Liver (tissue), 9 donors: ENCODE measurements around the gene PRSS57. TPM values are rescaled to one million over a fixed set of nuclear protein-coding genes. Genes with fewer than 3 reads are reported as not detected.

Experiments used
- DNase-seq: peaks from one replicate; pipeline ENCODE4 v3.0.0-alpha.2; 2017; ENCODE audit warnings: low spot score
- H3K27ac ChIP-seq, 2 donors: one replicate each; pipeline ENCODE4 v1.7.0; 2013; ENCODE audit warnings: inconsistent platforms in 2 of 2, low read length in 2 of 2, control low read depth in 1 of 2, low read depth in 1 of 2, mild to moderate bottlenecking in 1 of 2
- H3K27me3 ChIP-seq, 4 donors: one replicate each; pipeline versions ENCODE4 v1.6.1 to v1.7.0; 2013; ENCODE audit warnings: low read length in 3 of 4, inconsistent platforms in 1 of 4, mild to moderate bottlenecking in 1 of 4, moderate library complexity in 1 of 4; ENCODE audit not compliant: control insufficient read depth in 4 of 4, insufficient read depth in 4 of 4
- H3K36me3 ChIP-seq, 4 donors: one replicate each; pipeline versions ENCODE4 v1.6.1 to v1.7.0; 2013; ENCODE audit warnings: low read length in 3 of 4, mild to moderate bottlenecking in 3 of 4, low read depth in 1 of 4, moderate library complexity in 1 of 4; ENCODE audit not compliant: control insufficient read depth in 4 of 4, insufficient read depth in 3 of 4
- H3K4me1 ChIP-seq, 4 donors: one replicate each; pipeline versions ENCODE4 v1.6.1 to v1.7.0; 2013; ENCODE audit warnings: low read length in 3 of 4, mild to moderate bottlenecking in 3 of 4, moderate library complexity in 1 of 4; ENCODE audit not compliant: control insufficient read depth in 4 of 4, insufficient read depth in 4 of 4
- H3K4me3 ChIP-seq, 3 donors: one replicate each; pipeline versions ENCODE4 v1.6.1 to v1.7.0; 2013; ENCODE audit warnings: low read length in 3 of 3, control low read depth in 1 of 3, low read depth in 1 of 3, mild to moderate bottlenecking in 1 of 3
- H3K9ac ChIP-seq, 2 donors: one replicate each; pipeline ENCODE4 v1.7.0; 2013; ENCODE audit warnings: low read length in 2 of 2, mild to moderate bottlenecking in 2 of 2, moderate library complexity in 2 of 2, control low read depth in 1 of 2, low read depth in 1 of 2
- H3K9me3 ChIP-seq, 4 donors: one replicate each; pipeline versions ENCODE4 v1.6.1 to v1.7.0; 2013; ENCODE audit warnings: low read length in 3 of 4; ENCODE audit not compliant: control insufficient read depth in 4 of 4
- EGR1 ChIP-seq, 2 donors: IDR thresholded peaks; 2 replicates each; pipeline ENCODE4 v1.6.1; 2016 to 2018; ENCODE audit warnings: antibody characterized with exemption in 2 of 2, low read depth in 2 of 2
- FOXA1 ChIP-seq: IDR thresholded peaks from 2 replicates; pipeline ENCODE4 v1.6.1; 2016; ENCODE audit warnings: antibody characterized with exemption
- FOXA2 ChIP-seq: IDR thresholded peaks from 2 replicates; pipeline ENCODE4 v1.6.1; 2016; ENCODE audit warnings: antibody characterized with exemption
- HNF4A ChIP-seq, 2 donors: conservative IDR thresholded peaks; 2 replicates each; pipeline ENCODE4 v1.6.1; 2016; ENCODE audit warnings: antibody characterized with exemption in 2 of 2, mild to moderate bottlenecking in 2 of 2
- HNF4G ChIP-seq: IDR thresholded peaks from 2 replicates; pipeline ENCODE4 v1.6.1; 2016; ENCODE audit warnings: antibody characterized with exemption
- JUND ChIP-seq, 2 donors: IDR thresholded peaks; 2 replicates each; pipeline ENCODE4 v1.6.1; 2016; ENCODE audit warnings: antibody characterized with exemption in 2 of 2
- NR2F2 ChIP-seq: IDR thresholded peaks from 2 replicates; pipeline ENCODE4 v1.6.1; 2016; ENCODE audit warnings: antibody characterized with exemption
- RAD21 ChIP-seq, 2 donors: IDR thresholded peaks; 2 replicates each; pipeline ENCODE4 v1.6.1; 2016; ENCODE audit warnings: antibody characterized with exemption in 2 of 2, mild to moderate bottlenecking in 2 of 2
- RXRA ChIP-seq, 2 donors: IDR thresholded peaks; 2 replicates each; pipeline ENCODE4 v1.6.1; 2017 to 2018; ENCODE audit warnings: antibody characterized with exemption in 2 of 2, mild to moderate bottlenecking in 1 of 2
- SP1 ChIP-seq: IDR thresholded peaks from 2 replicates; pipeline ENCODE4 v1.6.1; 2018; ENCODE audit warnings: antibody characterized with exemption, mild to moderate bottlenecking
- YY1 ChIP-seq: IDR thresholded peaks from 2 replicates; pipeline ENCODE4 v1.6.1; 2016; ENCODE audit warnings: antibody characterized with exemption, mild to moderate bottlenecking
- WGBS: extraction: QIAGEN DNeasy Blood & Tissue Kit; methylation state at CpG from one replicate; pipeline ENCODE4 v1.1.7; 2013; 5-methylcytosine and 5-hydroxymethylcytosine counted together
- polyA plus RNA-seq, 2 donors: library from polyadenylated mRNA; stranded (reverse) in 1 of 2; unstranded in 1 of 2; fragments of 200-250 nt in 1 of 2; fragments of >200 nt in 1 of 2; fragmentation: Nextera tagmentation in 1 of 2; extraction: Ambion mirVana in 1 of 2; gene quantifications; one replicate each; pipeline versions ENCODE4 v1.2.1 to v1.2.3, GENCODE V29; 2013 to 2015
- total RNA-seq, 2 donors: library from RNA; depleted of rRNA; stranded (reverse); fragments of >200 nt; gene quantifications; one replicate each; pipeline ENCODE4 v1.2.3, GENCODE V29; 2014
- TF ChIP-seq, protein P1 (sequence below): fragments of 150-350 bp; IDR thresholded peaks from 2 replicates; pipeline ENCODE4 v1.5.1; 2017; ENCODE audit warnings: improper control_type of control experiment, low read depth, low read length; ENCODE audit not compliant: missing input control
- TF ChIP-seq, protein P2 (sequence below): IDR thresholded peaks from 2 replicates; pipeline ENCODE4 v1.6.1; 2016; ENCODE audit warnings: antibody characterized with exemption
- TF ChIP-seq, protein P3 (sequence below): IDR thresholded peaks from 2 replicates; pipeline ENCODE4 v1.6.1; 2016; ENCODE audit warnings: antibody characterized with exemption, mild to moderate bottlenecking
- TF ChIP-seq, protein P4 (sequence below): IDR thresholded peaks from 2 replicates; pipeline ENCODE4 v1.6.1; 2016; ENCODE audit warnings: antibody characterized with exemption
- TF ChIP-seq, protein P5 (sequence below): IDR thresholded peaks from 2 replicates; pipeline ENCODE4 v1.6.1; 2016; ENCODE audit warnings: antibody characterized with exemption
- donor health status: healthy.
- donor health status: healthy.
- donor health status: healthy.
- donor health status: healthy.
- donor health status: healthy.

PRSS57 gene
- total and polyA plus RNA-seq, 4 donors, result 0.10 to 12.1 TPM; not detected in 2

DNA sequence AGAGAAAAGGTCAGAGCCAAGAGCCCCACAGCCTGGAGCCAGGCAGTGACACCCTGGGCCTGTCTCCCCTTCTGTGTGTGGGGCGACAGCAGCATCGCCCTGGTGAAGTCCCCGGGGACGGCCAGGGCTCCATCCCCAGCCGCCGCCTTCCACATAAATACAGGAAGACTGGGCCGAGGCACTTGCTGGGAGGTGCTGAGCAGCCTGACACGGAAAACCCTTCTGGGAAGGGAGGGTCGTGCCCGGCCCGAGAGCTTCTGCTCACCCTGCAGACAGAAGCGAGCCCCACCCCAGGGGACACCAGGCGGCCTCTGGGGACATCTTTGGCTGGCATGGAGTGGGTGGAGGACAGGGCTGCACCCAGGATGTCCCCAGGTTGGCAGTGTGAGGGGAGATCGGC is 50.5 kb downstream of the PRSS57 start:
- H3K9ac ChIP-seq, result no peak overlapping the region
- peaks cover 0 to 37% (median 20%) of the 10 kb centered on the region in 4 donors for H3K36me3 ChIP-seq
- no peak for DNase-seq
- H3K27me3 ChIP-seq, result no peaks in the 10 kb centered on the region
- whole genome bisulfite sequencing, result 87% methylated on average over 14 of the region's 14 CpGs
- TF ChIP-seq HNF4G (no peak), HNF4A (conservative IDR thresholded peaks at IDR 0.05) (no peak), FOXA2 (no peak), RXRA (IDR thresholded peaks at IDR 0.05) (no peak), RAD21 (IDR thresholded peaks at IDR 0.05) (no peak), NR2F2 (no peak), SP1 (no peak), JUND (IDR thresholded peaks at IDR 0.05) (no peak), EGR1 (IDR thresholded peaks at IDR 0.05; ENCODE audit: low read depth in 2 of 2) (no peak), YY1 (no peak), FOXA1 (no peak)
- TF ChIP-seq, protein P1, sequence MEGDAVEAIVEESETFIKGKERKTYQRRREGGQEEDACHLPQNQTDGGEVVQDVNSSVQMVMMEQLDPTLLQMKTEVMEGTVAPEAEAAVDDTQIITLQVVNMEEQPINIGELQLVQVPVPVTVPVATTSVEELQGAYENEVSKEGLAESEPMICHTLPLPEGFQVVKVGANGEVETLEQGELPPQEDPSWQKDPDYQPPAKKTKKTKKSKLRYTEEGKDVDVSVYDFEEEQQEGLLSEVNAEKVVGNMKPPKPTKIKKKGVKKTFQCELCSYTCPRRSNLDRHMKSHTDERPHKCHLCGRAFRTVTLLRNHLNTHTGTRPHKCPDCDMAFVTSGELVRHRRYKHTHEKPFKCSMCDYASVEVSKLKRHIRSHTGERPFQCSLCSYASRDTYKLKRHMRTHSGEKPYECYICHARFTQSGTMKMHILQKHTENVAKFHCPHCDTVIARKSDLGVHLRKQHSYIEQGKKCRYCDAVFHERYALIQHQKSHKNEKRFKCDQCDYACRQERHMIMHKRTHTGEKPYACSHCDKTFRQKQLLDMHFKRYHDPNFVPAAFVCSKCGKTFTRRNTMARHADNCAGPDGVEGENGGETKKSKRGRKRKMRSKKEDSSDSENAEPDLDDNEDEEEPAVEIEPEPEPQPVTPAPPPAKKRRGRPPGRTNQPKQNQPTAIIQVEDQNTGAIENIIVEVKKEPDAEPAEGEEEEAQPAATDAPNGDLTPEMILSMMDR, result no peak
- TF ChIP-seq, protein P2, sequence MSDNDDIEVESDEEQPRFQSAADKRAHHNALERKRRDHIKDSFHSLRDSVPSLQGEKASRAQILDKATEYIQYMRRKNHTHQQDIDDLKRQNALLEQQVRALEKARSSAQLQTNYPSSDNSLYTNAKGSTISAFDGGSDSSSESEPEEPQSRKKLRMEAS, result no peak
- TF ChIP-seq, protein P3, sequence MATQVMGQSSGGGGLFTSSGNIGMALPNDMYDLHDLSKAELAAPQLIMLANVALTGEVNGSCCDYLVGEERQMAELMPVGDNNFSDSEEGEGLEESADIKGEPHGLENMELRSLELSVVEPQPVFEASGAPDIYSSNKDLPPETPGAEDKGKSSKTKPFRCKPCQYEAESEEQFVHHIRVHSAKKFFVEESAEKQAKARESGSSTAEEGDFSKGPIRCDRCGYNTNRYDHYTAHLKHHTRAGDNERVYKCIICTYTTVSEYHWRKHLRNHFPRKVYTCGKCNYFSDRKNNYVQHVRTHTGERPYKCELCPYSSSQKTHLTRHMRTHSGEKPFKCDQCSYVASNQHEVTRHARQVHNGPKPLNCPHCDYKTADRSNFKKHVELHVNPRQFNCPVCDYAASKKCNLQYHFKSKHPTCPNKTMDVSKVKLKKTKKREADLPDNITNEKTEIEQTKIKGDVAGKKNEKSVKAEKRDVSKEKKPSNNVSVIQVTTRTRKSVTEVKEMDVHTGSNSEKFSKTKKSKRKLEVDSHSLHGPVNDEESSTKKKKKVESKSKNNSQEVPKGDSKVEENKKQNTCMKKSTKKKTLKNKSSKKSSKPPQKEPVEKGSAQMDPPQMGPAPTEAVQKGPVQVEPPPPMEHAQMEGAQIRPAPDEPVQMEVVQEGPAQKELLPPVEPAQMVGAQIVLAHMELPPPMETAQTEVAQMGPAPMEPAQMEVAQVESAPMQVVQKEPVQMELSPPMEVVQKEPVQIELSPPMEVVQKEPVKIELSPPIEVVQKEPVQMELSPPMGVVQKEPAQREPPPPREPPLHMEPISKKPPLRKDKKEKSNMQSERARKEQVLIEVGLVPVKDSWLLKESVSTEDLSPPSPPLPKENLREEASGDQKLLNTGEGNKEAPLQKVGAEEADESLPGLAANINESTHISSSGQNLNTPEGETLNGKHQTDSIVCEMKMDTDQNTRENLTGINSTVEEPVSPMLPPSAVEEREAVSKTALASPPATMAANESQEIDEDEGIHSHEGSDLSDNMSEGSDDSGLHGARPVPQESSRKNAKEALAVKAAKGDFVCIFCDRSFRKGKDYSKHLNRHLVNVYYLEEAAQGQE, result no peak
- TF ChIP-seq, protein P4, sequence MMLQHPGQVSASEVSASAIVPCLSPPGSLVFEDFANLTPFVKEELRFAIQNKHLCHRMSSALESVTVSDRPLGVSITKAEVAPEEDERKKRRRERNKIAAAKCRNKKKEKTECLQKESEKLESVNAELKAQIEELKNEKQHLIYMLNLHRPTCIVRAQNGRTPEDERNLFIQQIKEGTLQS, result no peak
- TF ChIP-seq, protein P5, sequence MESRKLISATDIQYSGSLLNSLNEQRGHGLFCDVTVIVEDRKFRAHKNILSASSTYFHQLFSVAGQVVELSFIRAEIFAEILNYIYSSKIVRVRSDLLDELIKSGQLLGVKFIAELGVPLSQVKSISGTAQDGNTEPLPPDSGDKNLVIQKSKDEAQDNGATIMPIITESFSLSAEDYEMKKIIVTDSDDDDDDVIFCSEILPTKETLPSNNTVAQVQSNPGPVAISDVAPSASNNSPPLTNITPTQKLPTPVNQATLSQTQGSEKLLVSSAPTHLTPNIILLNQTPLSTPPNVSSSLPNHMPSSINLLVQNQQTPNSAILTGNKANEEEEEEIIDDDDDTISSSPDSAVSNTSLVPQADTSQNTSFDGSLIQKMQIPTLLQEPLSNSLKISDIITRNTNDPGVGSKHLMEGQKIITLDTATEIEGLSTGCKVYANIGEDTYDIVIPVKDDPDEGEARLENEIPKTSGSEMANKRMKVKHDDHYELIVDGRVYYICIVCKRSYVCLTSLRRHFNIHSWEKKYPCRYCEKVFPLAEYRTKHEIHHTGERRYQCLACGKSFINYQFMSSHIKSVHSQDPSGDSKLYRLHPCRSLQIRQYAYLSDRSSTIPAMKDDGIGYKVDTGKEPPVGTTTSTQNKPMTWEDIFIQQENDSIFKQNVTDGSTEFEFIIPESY, result no peak
- no peak overlapping the region for H3K27ac ChIP-seq
- no peak overlapping the region for H3K4me3 ChIP-seq
- peaks cover 0 to 1% (median 0%) of the 10 kb centered on the region in 4 donors for H3K4me1 ChIP-seq
- no peaks in the 10 kb centered on the region for H3K9me3 ChIP-seq

DNA sequence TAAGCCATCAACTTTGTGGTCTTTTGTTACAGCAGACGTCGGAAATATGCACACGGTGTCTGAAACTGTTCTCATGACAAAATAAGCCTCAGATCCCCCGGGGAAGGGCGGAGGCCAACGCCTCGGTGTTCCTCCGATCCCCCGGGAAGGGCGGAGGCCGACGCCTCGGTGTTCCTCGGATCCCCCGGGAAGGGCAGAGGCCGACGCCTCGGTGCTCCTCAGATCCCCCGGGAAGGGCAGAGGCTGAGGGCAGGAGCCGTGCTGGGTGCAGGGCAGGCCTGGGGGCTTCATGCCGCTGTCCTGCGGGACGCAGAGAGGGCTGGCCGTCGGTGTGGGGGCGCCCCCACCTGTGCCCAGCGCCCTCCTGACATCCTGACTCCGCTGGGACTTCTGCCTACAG is 50.9 kb downstream of the PRSS57 start:
- DNase-seq, result no peak
- WGBS, result 79% methylated on average over 28 of the region's 28 CpGs

More for the DNA sequence above, 50.9 kb downstream of the PRSS57 start:
- no peak overlapping the region for H3K9ac ChIP-seq
- TF ChIP-seq RAD21 (IDR thresholded peaks at IDR 0.05) (no peak), NR2F2 (no peak)
- no peaks in the 10 kb centered on the region for H3K27me3 ChIP-seq
- no peak overlapping the region for H3K27ac ChIP-seq
- no peaks in the 10 kb centered on the region for H3K9me3 ChIP-seq
- H3K4me1 ChIP-seq, result peaks cover 0 to 2% (median 2%) of the 10 kb centered on the region in 4 donors
- H3K36me3 ChIP-seq, result peaks cover 0 to 34% (median 18%) of the 10 kb centered on the region in 4 donors
- no peak overlapping the region for H3K4me3 ChIP-seq
